HT-29 (cell line): ENCODE data around the gene LEFTY2. TPM values are rescaled to one million over a fixed set of nuclear protein-coding genes. Genes with fewer than 3 reads are reported as not detected.
"Not testable (repeated sequence)": the region's sequence is repeated elsewhere in the genome, so short reads cannot be mapped to it uniquely, and the experiment has no call there.

Source experiments
- DNase-seq: peaks from one replicate; pipeline ENCODE4 v3.0.0-alpha.2; 2015; ENCODE audit warnings: low spot score
- total RNA-seq: library from RNA; depleted of rRNA; stranded (reverse); fragments of >200 nt; shearing (Covaris generic); gene quantifications from 2 replicates; pipeline ENCODE4 v1.2.3, GENCODE V29; 2014

The LEFTY2 gene
- total RNA-seq, 1 experiment from 2014 or later, result not detected

GRCh38 chr1:225931270-225932136 lies 9.5 kb downstream of the LEFTY2 start:
- DNase-seq, result no peak

GRCh38 chr1:225930566-225930965 lies 10.5 kb downstream of the LEFTY2 start:
- no peak for DNase-seq

GRCh38 chr1:225929462-225929861 lies 11.6 kb downstream of the LEFTY2 start:
- DNase-seq, result not testable (repeated sequence)

GRCh38 chr1:225928186-225929175 lies 12.5 kb downstream of the LEFTY2 start:
- no peak for DNase-seq

DNA sequence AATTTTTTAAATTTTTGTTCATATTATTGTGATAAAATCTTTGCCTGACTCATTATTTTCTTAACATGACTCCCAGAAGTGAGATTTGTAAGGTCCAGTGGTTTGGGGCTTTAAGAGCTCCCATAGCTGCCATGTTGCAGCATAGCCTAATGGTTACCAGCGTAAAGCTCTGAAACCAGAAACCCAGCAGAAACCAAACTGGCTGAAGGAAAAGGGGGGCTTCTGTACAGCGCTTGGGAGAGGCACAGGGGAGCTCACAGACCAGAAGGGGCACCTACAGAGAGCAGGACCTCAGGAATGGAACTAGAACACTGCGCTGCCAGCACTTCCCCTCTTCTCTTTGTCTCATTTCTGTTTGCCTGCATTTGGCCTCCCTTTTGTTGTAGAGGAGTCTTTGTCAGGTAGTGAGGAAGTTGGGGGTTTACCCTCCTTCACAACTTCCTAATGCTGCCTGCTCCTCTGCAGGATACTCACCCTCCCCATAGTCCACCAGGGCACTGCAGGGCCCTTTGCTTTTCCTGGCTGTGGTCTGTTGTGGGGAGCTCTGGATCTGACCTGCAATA lies 14.4 kb downstream of the LEFTY2 start:
- DNase-seq, result no peak

DNA sequence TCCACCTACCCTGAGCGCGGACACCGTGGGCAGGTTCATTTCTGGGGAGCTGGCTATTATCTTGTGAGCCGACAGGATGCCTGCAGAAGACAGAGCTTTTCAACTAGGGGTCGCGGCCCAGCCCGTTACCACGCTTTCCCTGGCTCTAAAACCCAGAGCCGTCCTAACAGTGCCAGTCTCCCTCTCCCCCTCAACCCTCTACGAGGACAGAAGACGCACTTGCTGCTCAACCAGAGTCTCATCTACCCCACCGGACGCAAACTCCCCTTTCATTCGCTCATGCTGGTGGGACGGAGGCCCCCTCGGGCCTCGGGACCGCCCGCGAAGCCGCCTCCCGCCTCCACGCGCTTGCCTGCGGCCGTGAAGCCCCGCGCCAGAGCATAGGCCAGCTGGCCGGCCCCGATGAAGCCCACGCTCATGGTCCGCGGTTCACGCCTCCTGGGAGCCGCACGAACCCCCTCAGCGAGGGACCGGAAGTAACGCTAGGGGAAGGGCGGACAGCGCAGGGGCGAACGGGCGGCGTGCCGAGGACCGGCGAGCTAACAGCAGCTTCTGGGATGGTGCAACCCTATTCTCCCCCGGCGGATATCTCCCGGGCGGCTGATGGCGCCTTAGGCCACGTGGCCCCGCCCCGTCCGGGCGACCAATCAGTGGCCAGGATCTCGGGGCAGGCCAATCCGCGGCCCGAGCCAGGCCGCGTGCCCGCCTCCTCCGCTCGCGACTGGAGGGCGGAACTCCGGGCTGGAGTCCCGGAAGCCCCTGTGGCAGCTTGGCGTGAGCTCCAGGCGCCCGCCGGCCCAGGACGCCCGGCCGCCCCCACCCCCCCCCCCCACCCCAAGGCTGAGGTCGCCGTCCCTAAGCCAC lies 17.1 kb downstream of the LEFTY2 start, which contains the start of gene PYCR2:
PYCR2 (minus strand) TSS at position 559 of the 864 bp plus-strand sequence; CDS start at position 419, 140 bp downstream.
- DNase-seq, result peak; percentile 96

GRCh38 chr1:225923381-225923691 lies 17.7 kb downstream of the LEFTY2 start:
- DNase-seq, result no peak

DNA sequence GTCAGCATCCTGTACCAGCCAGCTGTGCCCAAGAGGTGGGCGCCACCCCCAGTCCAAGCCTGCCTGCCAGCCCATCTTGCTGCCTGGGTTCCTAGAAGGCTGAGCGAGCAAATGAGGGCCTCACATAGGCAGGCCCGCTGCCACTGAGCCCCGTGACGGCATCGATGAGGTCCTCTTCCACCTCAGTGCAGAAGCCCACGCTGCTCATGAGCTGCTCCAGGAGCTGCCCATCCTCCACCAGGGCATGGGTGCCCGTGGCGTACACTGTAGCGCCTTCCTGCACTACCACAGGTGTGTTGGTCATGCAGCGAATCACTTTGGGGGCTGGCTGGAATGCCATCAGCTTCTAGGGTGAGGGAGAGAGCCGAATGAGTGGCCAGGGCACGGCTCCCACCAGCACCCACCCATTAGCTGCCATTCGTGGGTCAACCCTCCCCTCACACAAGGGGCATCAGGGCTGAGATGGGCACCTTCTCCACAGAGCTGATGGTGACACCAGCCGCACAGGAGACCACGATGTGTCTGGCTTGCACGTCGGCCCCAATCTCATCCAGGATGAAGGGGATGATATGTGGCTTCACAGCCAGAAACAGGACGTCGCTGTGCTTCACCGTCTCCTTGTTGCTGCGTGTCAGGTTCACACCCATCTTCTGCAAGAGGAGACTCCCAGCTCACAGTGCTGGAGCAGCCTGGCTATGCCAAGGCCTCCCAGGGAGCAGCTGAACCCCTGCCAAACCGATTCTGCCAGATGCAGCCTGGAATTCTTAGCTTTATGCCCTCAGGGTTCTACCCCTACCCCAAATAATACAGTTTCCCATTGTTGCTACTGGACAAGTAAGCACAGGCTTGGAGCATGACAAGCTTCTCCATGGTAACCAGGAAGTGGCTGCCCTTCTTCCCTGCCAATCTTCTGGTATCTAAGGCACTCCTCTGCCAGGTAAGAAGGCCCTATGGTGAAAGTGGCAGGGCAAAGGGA lies 19.0 kb downstream of the LEFTY2 start:
- DNase-seq, result no peak

DNA sequence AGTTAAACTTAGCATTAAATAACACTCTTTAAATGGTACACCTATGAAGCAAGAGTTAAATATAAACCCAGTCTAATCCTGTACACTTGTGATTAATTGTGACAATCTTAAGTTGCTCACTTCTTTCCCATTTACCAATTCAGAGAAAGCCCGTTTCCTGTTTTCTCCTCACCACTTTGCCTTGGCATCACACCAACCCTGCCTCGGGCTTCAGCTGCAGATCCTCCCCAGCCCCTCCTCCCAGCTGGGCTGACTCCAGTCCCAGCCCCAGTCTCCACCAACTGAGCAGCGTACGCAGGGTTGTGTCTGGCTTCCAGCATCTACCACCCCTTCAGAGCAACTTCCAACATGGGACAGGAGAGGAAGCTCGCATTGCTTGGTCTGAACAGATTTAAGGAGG lies 21.1 kb downstream of the LEFTY2 start:
- no peak for DNase-seq

DNA sequence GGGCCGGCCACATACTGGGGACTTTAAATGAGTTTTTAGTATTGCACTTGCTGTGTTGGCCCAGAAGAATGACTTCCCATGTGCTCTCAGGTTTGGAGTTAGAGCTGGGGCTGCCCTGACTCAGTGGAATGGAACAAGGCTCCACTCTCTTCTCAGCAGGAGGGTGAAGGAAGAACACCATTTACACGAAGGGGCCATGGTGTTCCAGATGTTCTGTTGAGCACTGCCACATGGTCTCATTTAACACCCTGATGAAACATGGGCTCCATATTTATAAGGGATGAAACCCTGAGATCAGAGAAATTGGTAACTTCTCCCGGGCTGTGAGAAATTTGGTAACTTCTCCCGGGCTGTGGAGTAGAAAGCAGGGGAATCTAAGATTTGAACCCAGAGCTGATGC lies 22.7 kb downstream of the LEFTY2 start:
- no peak for DNase-seq

DNA sequence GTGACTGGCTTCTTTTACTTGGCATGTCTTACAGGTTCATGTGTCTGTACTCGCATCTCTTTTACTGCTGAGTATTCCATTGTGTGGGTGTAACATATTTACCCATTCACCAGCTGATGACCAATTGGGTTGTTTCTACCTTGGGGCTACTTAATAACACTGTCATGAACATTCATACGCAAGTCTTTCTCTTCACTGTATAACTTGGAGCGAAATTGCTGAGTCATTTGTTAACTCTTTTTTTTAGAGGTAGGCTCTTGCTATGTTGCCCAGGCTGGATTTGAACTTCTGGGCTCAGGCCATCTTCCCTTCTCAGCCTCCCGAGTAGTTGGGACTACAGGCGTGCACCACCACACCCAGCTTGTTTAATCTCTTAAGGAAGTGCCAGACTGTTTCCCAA lies 23.5 kb downstream of the LEFTY2 start:
- DNase-seq, result no peak

DNA sequence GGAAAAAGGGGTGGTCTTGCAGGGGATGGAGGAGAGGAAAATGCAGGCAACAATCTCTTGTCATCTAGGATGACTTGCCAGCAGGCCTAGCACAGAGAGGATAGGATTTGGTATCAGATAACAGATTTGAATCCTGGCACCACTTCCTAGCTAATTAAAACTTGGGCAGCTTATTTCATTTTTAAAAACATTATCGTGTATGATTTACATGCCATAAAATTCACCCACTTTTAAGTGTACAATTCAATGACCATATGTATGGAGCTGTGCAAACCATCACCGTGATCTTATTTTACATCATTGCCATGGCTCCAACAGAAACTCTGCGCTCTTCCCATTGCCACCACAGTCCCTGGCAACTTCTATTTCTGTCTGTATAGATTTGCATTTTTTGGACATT lies 23.9 kb downstream of the LEFTY2 start:
- DNase-seq, result no peak

GRCh38 chr1:225915538-225915991 lies 25.5 kb downstream of the LEFTY2 start:
- DNase-seq, result no peak

DNA sequence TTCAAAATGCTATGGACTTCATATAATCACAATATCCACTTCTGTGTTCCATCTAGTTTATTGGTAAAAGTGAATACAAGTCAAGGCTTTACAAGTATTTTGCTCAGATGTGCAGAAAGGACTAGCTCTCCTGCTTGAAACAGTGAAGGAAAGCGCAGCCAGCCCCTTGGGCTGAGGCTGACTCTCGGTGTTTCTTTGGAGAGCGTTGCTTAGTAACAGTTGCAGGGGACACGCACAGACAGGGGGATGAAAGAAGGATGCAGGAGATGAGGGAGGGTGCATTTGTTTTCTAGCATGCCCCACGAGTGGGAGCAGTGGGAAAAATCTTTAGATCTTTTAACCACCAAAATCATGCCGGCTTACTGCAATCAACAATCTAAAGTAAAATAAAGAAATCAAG lies 26.1 kb downstream of the LEFTY2 start:
- no peak for DNase-seq

- no peak for DNase-seq
These were observed 26.6 kb downstream of the LEFTY2 start for GRCh38 chr1:225914391-225914790.

GRCh38 chr1:225911191-225912130 lies 29.6 kb downstream of the LEFTY2 start:
- DNase-seq, result peak; percentile 69

DNA sequence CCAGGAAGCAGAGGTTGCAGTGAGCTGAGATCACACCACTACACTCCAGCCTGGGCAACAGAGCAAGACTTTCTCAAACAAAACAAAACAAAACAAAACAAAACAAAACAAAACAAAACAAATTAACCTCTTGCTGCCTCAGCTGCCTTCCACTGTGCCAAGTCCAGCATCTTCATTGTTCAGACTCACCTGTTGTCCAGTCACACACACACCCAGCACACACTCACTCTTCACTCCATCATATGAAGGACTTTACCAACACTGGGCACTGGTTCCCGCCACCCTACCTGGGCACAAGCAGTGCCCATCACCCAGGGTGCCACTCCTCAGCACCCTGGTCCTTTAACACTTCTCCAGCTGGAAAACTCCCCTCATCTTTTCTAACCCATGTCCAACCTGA lies 31.5 kb downstream of the LEFTY2 start:
- DNase-seq, result no peak

GRCh38 chr1:225908773-225909172 lies 32.2 kb downstream of the LEFTY2 start:
- no peak for DNase-seq
